SU-DHL-6 (cell line): ENCODE data around the gene D2HGDH.

ENCODE experiments used
- H2AFZ ChIP-seq: fragments of 200-600 bp; sonication (generic); 2 replicates; pipeline ENCODE4 v1.6.1; 2014; ENCODE audit warnings: low read depth, mild to moderate bottlenecking, moderate library complexity, mixed read lengths, antibody characterized with exemption, low read length; ENCODE audit not compliant: severe bottlenecking
- H3F3A ChIP-seq: fragments of 200-600 bp; shearing (Covaris generic); 2 replicates; pipeline ENCODE4 v1.6.0; 2016; ENCODE audit warnings: antibody characterized with exemption, mild to moderate bottlenecking; ENCODE audit not compliant: insufficient read depth
- H3K27ac ChIP-seq: fragments of 200-600 bp; sonication (generic); 2 replicates; pipeline ENCODE4 v1.5.1; 2016; ENCODE audit warnings: low read depth, mild to moderate bottlenecking, low read length, moderate library complexity, mixed read lengths
- H3K27me3 ChIP-seq: fragments of 200-600 bp; sonication (generic), shearing (Covaris generic); 2 replicates; pipeline ENCODE4 v1.6.0; 2014; ENCODE audit warnings: mild to moderate bottlenecking, low read length
- H3K36me3 ChIP-seq: fragments of 200-600 bp; sonication (generic); 2 replicates; pipeline ENCODE4 v1.6.1; 2014; ENCODE audit warnings: mild to moderate bottlenecking, low read length, mixed read lengths
- H3K4me2 ChIP-seq: fragments of 300-600, 200-600 bp; shearing (Covaris generic), sonication (generic); 2 replicates; pipeline ENCODE4 v1.6.0; 2014; ENCODE audit warnings: low read length, low read depth, mild to moderate bottlenecking; ENCODE audit not compliant: poor library complexity, severe bottlenecking
- H3K4me3 ChIP-seq: fragments of 200-600 bp; sonication (generic); 2 replicates; pipeline ENCODE4 v1.5.1; 2014; ENCODE audit warnings: antibody characterized with exemption, low read length, mild to moderate bottlenecking, mixed read lengths; ENCODE audit not compliant: insufficient read depth, poor library complexity, severe bottlenecking
- H3K79me2 ChIP-seq: fragments of 200-600 bp; sonication (generic); 2 replicates; pipeline ENCODE4 v1.6.1; 2014; ENCODE audit warnings: mild to moderate bottlenecking, low read length, moderate library complexity; ENCODE audit not compliant: insufficient read depth
- H3K9ac ChIP-seq: fragments of 200-600 bp; sonication (generic); 2 replicates; pipeline ENCODE4 v1.7.0; 2014; ENCODE audit warnings: mild to moderate bottlenecking, low read length
- H3K9me2 ChIP-seq: fragments of 200-600 bp; sonication (generic); replicated peaks from 2 replicates; pipeline ENCODE4 v1.6.1; 2014; ENCODE audit warnings: low read length; ENCODE audit not compliant: insufficient read depth
- H3K9me3 ChIP-seq: fragments of 200-600 bp; sonication (generic); 2 replicates; pipeline ENCODE4 v1.6.1; 2014; ENCODE audit warnings: low read length, mixed read lengths; ENCODE audit not compliant: insufficient read depth
- H4K20me1 ChIP-seq: fragments of 200-600 bp; sonication (generic); 2 replicates; pipeline ENCODE4 v1.6.1; 2014; ENCODE audit warnings: low read depth, mild to moderate bottlenecking, antibody characterized with exemption, low read length, moderate library complexity, mixed read lengths
- CTCF ChIP-seq: fragments of 200-600 bp; sonication (generic); IDR thresholded peaks from one replicate; pipeline ENCODE4 v1.5.1; 2017; ENCODE audit warnings: antibody characterized with exemption, mild to moderate bottlenecking, low read length, moderate library complexity; ENCODE audit not compliant: insufficient read depth, poor library complexity, severe bottlenecking
- EZH2phosphoT487 ChIP-seq: fragments of 200-600 bp; sonication (generic), shearing (Covaris generic); conservative IDR thresholded peaks from 2 replicates; pipeline ENCODE4 v1.6.1; 2018; ENCODE audit warnings: mild to moderate bottlenecking, antibody characterized with exemption, low read length, moderate library complexity, mixed read lengths

Gene D2HGDH

GRCh38 chr2:241753493-241753892 lies 19.1 kb downstream of the D2HGDH start:
- H3K36me3 ChIP-seq = no peaks in the 10 kb centered on the region
- no peak overlapping the region for H3K27ac ChIP-seq

DNA sequence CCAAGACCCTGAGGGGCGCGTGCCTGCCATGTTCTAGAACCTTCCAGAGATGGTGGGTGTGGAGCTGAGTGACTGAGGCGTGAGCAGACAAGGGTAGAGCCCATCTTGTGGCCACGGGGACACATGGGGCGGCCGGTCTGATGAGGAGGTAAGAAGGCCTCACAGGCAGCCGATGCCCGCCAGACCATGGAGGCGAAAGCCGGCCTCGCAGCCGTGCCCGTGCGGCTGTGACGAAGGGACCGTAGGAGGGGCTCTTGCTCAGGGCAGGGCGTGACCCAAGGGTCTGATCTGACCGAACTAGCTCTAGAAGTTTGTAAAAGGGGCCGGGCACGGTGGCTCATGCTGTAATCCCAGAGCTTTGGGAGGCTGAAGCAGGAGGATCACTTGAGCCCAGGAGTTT lies 19.6 kb downstream of the D2HGDH start:
- H3K4me2 ChIP-seq = no peak overlapping the region
- H3K9me2 ChIP-seq = no peaks in the 10 kb centered on the region
- no peaks in the 10 kb centered on the region for H3K79me2 ChIP-seq
- H2AFZ ChIP-seq = no peak overlapping the region
- no peaks in the 10 kb centered on the region for H3K27me3 ChIP-seq
- no peaks in the 10 kb centered on the region for H3K36me3 ChIP-seq
- H3F3A ChIP-seq = no peaks in the 10 kb centered on the region; the same call in 1 of the 2 replicates
- no peak overlapping the region for H3K9ac ChIP-seq
- no peak for TF ChIP-seq EZH2phosphoT487
- no peak for TF ChIP-seq CTCF
- H4K20me1 ChIP-seq = no peaks in the 10 kb centered on the region
- H3K4me3 ChIP-seq = no peak overlapping the region
- no peak overlapping the region for H3K27ac ChIP-seq
- H3K9me3 ChIP-seq = no peaks in the 10 kb centered on the region

More at GRCh38 chr2:241753493-241753892, 19.1 kb downstream of the D2HGDH start:
- H4K20me1 ChIP-seq = no peaks in the 10 kb centered on the region
- TF ChIP-seq EZH2phosphoT487 (no peak), CTCF (no peak)
- H3K9me3 ChIP-seq = no peaks in the 10 kb centered on the region
- no peak overlapping the region for H3K9ac ChIP-seq
- H3K4me3 ChIP-seq = no peak overlapping the region
- H3F3A ChIP-seq = no peaks in the 10 kb centered on the region
- no peak overlapping the region for H3K4me2 ChIP-seq
- H3K27me3 ChIP-seq = no peaks in the 10 kb centered on the region
- no peaks in the 10 kb centered on the region for H3K79me2 ChIP-seq
- H3K9me2 ChIP-seq = no peaks in the 10 kb centered on the region
- H2AFZ ChIP-seq = no peak overlapping the region

GRCh38 chr2:241755166-241755565 lies 20.7 kb downstream of the D2HGDH start:
- no peaks in the 10 kb centered on the region for H3K9me3 ChIP-seq
- no peak overlapping the region for H3K4me2 ChIP-seq
- H3K9me2 ChIP-seq = no peaks in the 10 kb centered on the region
- H3K79me2 ChIP-seq = no peaks in the 10 kb centered on the region
- peaks cover 4% of the 10 kb centered on the region; the same call in 1 of the 2 replicates for H3K36me3 ChIP-seq
- H2AFZ ChIP-seq = no peak overlapping the region
- no peaks in the 10 kb centered on the region for H3K27me3 ChIP-seq
- H3K9ac ChIP-seq = no peak overlapping the region
- no peak overlapping the region for H3K27ac ChIP-seq
- TF ChIP-seq EZH2phosphoT487 (no peak), CTCF (no peak)
- H4K20me1 ChIP-seq = no peaks in the 10 kb centered on the region
- H3F3A ChIP-seq = no peaks in the 10 kb centered on the region; the same call in 1 of the 2 replicates
- H3K4me3 ChIP-seq = no peak overlapping the region
